SK-N-SH (cell line): ENCODE results near the gene ROBO4. TPM values are rescaled to one million over a fixed set of nuclear protein-coding genes. Genes with fewer than 3 reads are reported as not detected.

ENCODE experiments used
- CTCF ChIA-PET: fragments of 300-600, 350-600 bp; formaldehyde crosslinking; extraction: SDS; loops from one replicate; lab custom pipeline; 2021; lab: Yijun Ruan, JAX
- POLR2A ChIA-PET: fragments of 350-600 bp; sonication (Branson Sonifier 250); formaldehyde crosslinking; extraction: SDS; loops from one replicate; lab custom pipeline; 2020; ENCODE audit warnings: antibody characterized with exemption, inconsistent platforms; lab: Yijun Ruan, JAX
- DNase-seq: peaks from one replicate; pipeline ENCODE4 v3.0.0; 2012
- H2AFZ ChIP-seq: fragments of 200-600 bp; sonication (generic); 2 replicates; pipeline ENCODE4 v1.8.1; 2016; ENCODE audit warnings: antibody characterized with exemption, mild to moderate bottlenecking, low read depth
- H3F3A ChIP-seq: fragments of 200-600 bp; sonication (generic); replicated peaks from 2 replicates; pipeline ENCODE3; 2016; ENCODE audit warnings: antibody characterized with exemption, mild to moderate bottlenecking; ENCODE audit not compliant: insufficient read depth
- H3K27ac ChIP-seq, 2 experiments: fragments of 200-500 bp in 1 of 2; fragments of 200-600 bp in 1 of 2; sonication (Bioruptor generic) in 1 of 2; sonication (generic), shearing (Covaris generic) in 1 of 2; 2 replicates each; pipeline versions ENCODE4 v1.5.1 to v1.6.1; 2014 to 2016; ENCODE audit warnings: low read depth in 2 of 2, inconsistent platforms in 1 of 2, low read length in 1 of 2, mild to moderate bottlenecking in 1 of 2, mixed read lengths in 1 of 2
- H3K27me3 ChIP-seq: fragments of 200-600 bp; sonication (generic), shearing (Covaris generic); 2 replicates; pipeline ENCODE4 v1.6.1; 2016; ENCODE audit warnings: mixed run types; ENCODE audit not compliant: insufficient read depth
- H3K36me3 ChIP-seq, 2 experiments: fragments of 200-500 bp in 1 of 2; fragments of 200-600 bp in 1 of 2; sonication (Bioruptor generic) in 1 of 2; sonication (generic) in 1 of 2; replicated peaks in 1 of 2; 2 replicates each; pipeline versions ENCODE3 to v1.5.1; 2014 to 2016; ENCODE audit warnings: low read length in 1 of 2, mild to moderate bottlenecking in 1 of 2; ENCODE audit not compliant: insufficient read depth in 2 of 2, control insufficient read depth in 1 of 2
- H3K4me1 ChIP-seq, 2 experiments: fragments of 200-500 bp in 1 of 2; fragments of 200-600 bp in 1 of 2; sonication (Bioruptor generic) in 1 of 2; sonication (generic), shearing (Covaris generic) in 1 of 2; 2 replicates each; pipeline versions ENCODE4 v1.5.1 to v1.6.1; 2014 to 2016; ENCODE audit warnings: low read depth in 1 of 2, low read length in 1 of 2, mixed run types in 1 of 2; ENCODE audit not compliant: insufficient read depth in 2 of 2, control insufficient read depth in 1 of 2
- H3K4me2 ChIP-seq: fragments of 200-600 bp; sonication (generic), shearing (Covaris generic); 2 replicates; pipeline ENCODE4 v1.6.1; 2017; ENCODE audit warnings: mixed run types
- H3K4me3 ChIP-seq, 2 experiments: fragments of 200-500 bp in 1 of 2; fragments of 200-600 bp in 1 of 2; sonication (Bioruptor generic) in 1 of 2; sonication (generic), shearing (Covaris generic) in 1 of 2; 2 replicates each; pipeline versions ENCODE4 v1.5.1 to v1.8.1; 2014 to 2016; ENCODE audit warnings: low read depth in 2 of 2, inconsistent platforms in 1 of 2, low read length in 1 of 2, mild to moderate bottlenecking in 1 of 2, mixed read lengths in 1 of 2, moderate library complexity in 1 of 2
- H3K79me2 ChIP-seq: fragments of 200-600 bp; sonication (generic); 2 replicates; pipeline ENCODE4 v1.8.1; 2017; ENCODE audit warnings: mild to moderate bottlenecking; ENCODE audit not compliant: insufficient read depth
- H3K9ac ChIP-seq: fragments of 200-600 bp; sonication (generic); 2 replicates; pipeline ENCODE4 v1.6.1; 2017; ENCODE audit warnings: mixed run types
- H3K9me2 ChIP-seq: fragments of 200-600 bp; sonication (generic); 2 replicates; pipeline ENCODE4 v1.6.1; 2017; ENCODE audit warnings: mixed run types
- H3K9me3 ChIP-seq: fragments of 200-600 bp; sonication (generic); 2 replicates; pipeline ENCODE4 v1.6.1; 2017; ENCODE audit warnings: mixed run types, mild to moderate bottlenecking, moderate library complexity
- H4K20me1 ChIP-seq: fragments of 200-600 bp; sonication (generic); 2 replicates; pipeline ENCODE4 v1.6.1; 2017; ENCODE audit warnings: mild to moderate bottlenecking, mixed run types; ENCODE audit not compliant: insufficient read depth
- EZH2phosphoT487 ChIP-seq: fragments of 200-600 bp; sonication (generic); IDR thresholded peaks from 2 replicates; pipeline ENCODE4 v1.6.1; 2017; ENCODE audit warnings: low read depth, mixed run types, mild to moderate bottlenecking, antibody characterized with exemption, moderate library complexity, borderline replicate concordance
- FOSL2 ChIP-seq: IDR thresholded peaks from 2 replicates; pipeline ENCODE4 v1.4.0; 2012; ENCODE audit warnings: low read depth, mild to moderate bottlenecking, moderate library complexity, borderline replicate concordance
- MEF2A ChIP-seq: IDR thresholded peaks from 2 replicates; pipeline ENCODE4 v1.4.0; 2012; ENCODE audit warnings: low read depth, borderline replicate concordance
- MXI1 ChIP-seq: IDR thresholded peaks from 2 replicates; pipeline ENCODE4 v1.6.1; 2012; ENCODE audit warnings: mild to moderate bottlenecking, low read depth, low read length, improper control_type of control experiment
- RFX5 ChIP-seq: IDR thresholded peaks from 2 replicates; pipeline ENCODE4 v1.6.1; 2012; ENCODE audit warnings: mild to moderate bottlenecking, improper control_type of control experiment, low read length
- RXRA ChIP-seq: IDR thresholded peaks from 2 replicates; pipeline ENCODE4 v1.4.0; 2012; ENCODE audit warnings: low read depth, mild to moderate bottlenecking, borderline replicate concordance
- WGBS: methylation state at CpG from one replicate; pipeline ENCODE4 v1.1.6; 2017; ENCODE audit warnings: low lambda C conversion rate; 5-methylcytosine and 5-hydroxymethylcytosine counted together
- polyA plus RNA-seq, 3 experiments: library from polyadenylated mRNA; depleted of rRNA; stranded (reverse); fragments of >200 nt; gene quantifications; 2 replicates each; pipeline ENCODE4 v1.2.3, GENCODE V29; 2012
- TF ChIP-seq, protein P1 (sequence below): fragments of 150-350 bp; IDR thresholded peaks from 2 replicates; pipeline ENCODE4 v1.6.1; 2017; ENCODE audit warnings: antibody characterized with exemption, low read length, low read depth, borderline replicate concordance
- TF ChIP-seq, protein P2 (sequence below): IDR thresholded peaks from 2 replicates; pipeline ENCODE4 v1.4.0; 2012; ENCODE audit warnings: low read depth, borderline replicate concordance
- TF ChIP-seq, protein P3 (sequence below): fragments of 150-350 bp; IDR thresholded peaks from 2 replicates; pipeline ENCODE4 v1.6.1; 2016; ENCODE audit warnings: mild to moderate bottlenecking, low read depth, low read length

Gene ROBO4
- polyA plus RNA-seq, 1 of the 3 experiments (the other 2 are of a cell fraction): 0.95 TPM

- TF ChIP-seq EZH2phosphoT487: no peak
- TF ChIP-seq RFX5: no peak
- TF ChIP-seq, all 33 proteins: peak for 0
These were observed 13.3 kb downstream of the ROBO4 start (continued) for GRCh38 chr11:124884340-124884739.

- peaks cover 0 to 11% of the 10 kb centered on the region in 2 experiments; a peak in 1 of 4 replicates for H3K4me1 ChIP-seq
- H3K4me2 ChIP-seq: no peak overlapping the region
- no peak overlapping the region for H3K9ac ChIP-seq
- H3K79me2 ChIP-seq: no peaks in the 10 kb centered on the region; the same call in 1 of the 2 replicates
- no peaks in the 10 kb centered on the region for H3F3A ChIP-seq
- no peaks in the 10 kb centered on the region for H4K20me1 ChIP-seq
- H3K36me3 ChIP-seq: no peaks in the 10 kb centered on the region
- TF ChIP-seq MEF2A (no peak), EZH2phosphoT487 (no peak), MXI1 (no peak), RFX5 (no peak)
- TF ChIP-seq, protein P1, sequence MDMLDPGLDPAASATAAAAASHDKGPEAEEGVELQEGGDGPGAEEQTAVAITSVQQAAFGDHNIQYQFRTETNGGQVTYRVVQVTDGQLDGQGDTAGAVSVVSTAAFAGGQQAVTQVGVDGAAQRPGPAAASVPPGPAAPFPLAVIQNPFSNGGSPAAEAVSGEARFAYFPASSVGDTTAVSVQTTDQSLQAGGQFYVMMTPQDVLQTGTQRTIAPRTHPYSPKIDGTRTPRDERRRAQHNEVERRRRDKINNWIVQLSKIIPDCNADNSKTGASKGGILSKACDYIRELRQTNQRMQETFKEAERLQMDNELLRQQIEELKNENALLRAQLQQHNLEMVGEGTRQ: no peak
- TF ChIP-seq, protein P2, sequence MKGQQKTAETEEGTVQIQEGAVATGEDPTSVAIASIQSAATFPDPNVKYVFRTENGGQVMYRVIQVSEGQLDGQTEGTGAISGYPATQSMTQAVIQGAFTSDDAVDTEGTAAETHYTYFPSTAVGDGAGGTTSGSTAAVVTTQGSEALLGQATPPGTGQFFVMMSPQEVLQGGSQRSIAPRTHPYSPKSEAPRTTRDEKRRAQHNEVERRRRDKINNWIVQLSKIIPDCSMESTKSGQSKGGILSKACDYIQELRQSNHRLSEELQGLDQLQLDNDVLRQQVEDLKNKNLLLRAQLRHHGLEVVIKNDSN: no peak
- TF ChIP-seq, protein P3, sequence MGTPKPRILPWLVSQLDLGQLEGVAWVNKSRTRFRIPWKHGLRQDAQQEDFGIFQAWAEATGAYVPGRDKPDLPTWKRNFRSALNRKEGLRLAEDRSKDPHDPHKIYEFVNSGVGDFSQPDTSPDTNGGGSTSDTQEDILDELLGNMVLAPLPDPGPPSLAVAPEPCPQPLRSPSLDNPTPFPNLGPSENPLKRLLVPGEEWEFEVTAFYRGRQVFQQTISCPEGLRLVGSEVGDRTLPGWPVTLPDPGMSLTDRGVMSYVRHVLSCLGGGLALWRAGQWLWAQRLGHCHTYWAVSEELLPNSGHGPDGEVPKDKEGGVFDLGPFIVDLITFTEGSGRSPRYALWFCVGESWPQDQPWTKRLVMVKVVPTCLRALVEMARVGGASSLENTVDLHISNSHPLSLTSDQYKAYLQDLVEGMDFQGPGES: no peak
- TF ChIP-seq, all 33 proteins: peak for 0
- POLR2A ChIA-PET: no interaction called here
- no peak for DNase-seq
- H2AFZ ChIP-seq: no peak overlapping the region
- H3K9me3 ChIP-seq: no peaks in the 10 kb centered on the region
- no peaks in the 10 kb centered on the region for H3K27me3 ChIP-seq
- WGBS: 86% methylated on average over 11 of the region's 11 CpGs
- CTCF ChIA-PET: interaction anchor here (0.5 to 2.6 kb wide), 5 partner anchors 9 to 181 kb away, joined by 3 to 12 read pairs (median 3); partner anchors contain the start of gene SLC37A2
- H3K9me2 ChIP-seq: no peaks in the 10 kb centered on the region
- H3K4me3 ChIP-seq: no peak overlapping the region
- H3K27ac ChIP-seq: peak overlapping the region in 1 of 2 experiments; percentile 24; a peak in 1 of 4 replicates
These were observed 15.2 kb downstream of the ROBO4 start for GRCh38 chr11:124882339-124883071.

- CTCF ChIA-PET: interaction anchor here (1.4 to 2.6 kb wide), 3 partner anchors 12 to 18 kb away, joined by 4 to 12 read pairs (median 7); no protein-coding TSS in a partner anchor
These were observed 16.7 kb downstream of the ROBO4 start for GRCh38 chr11:124880958-124881357.

More at GRCh38 chr11:124880958-124881357, 16.7 kb downstream of the ROBO4 start:
- no peak overlapping the region for H2AFZ ChIP-seq
- H3K9me2 ChIP-seq: no peaks in the 10 kb centered on the region
- H3K27ac ChIP-seq: no peak overlapping the region
- H3F3A ChIP-seq: no peaks in the 10 kb centered on the region
- H3K79me2 ChIP-seq: no peaks in the 10 kb centered on the region; the same call in 1 of the 2 replicates
- POLR2A ChIA-PET: no interaction called here
- peaks cover 0 to 16% of the 10 kb centered on the region in 2 experiments; a peak in 1 of 4 replicates for H3K4me1 ChIP-seq
- H4K20me1 ChIP-seq: no peaks in the 10 kb centered on the region
- no peaks in the 10 kb centered on the region for H3K9me3 ChIP-seq
- H3K4me3 ChIP-seq: no peak overlapping the region
- no peak for DNase-seq
- TF ChIP-seq FOSL2 (no peak), RXRA (no peak)
- 67% methylated on average over 3 of the region's 3 CpGs for WGBS
- no peak overlapping the region for H3K4me2 ChIP-seq
- H3K9ac ChIP-seq: no peak overlapping the region
- no peaks in the 10 kb centered on the region for H3K36me3 ChIP-seq
- H3K27me3 ChIP-seq: no peaks in the 10 kb centered on the region
